Measurements from ENCODE around the gene RASGEF1B.

- no peak for TF ChIP-seq CTCF (IDR thresholded peaks at IDR 0.05; ENCODE audit: low read depth, low read length)
- TF ChIP-seq EZH2phosphoT487 (IDR thresholded peaks at IDR 0.05; ENCODE audit: low read depth): no peak
Measured at GRCh38 chr4:81469781-81470455, 1.8 kb downstream of the RASGEF1B start.
